Measurements from ENCODE around the gene B4GALT1.

B4GALT1 gene

GRCh38 chr9:33167084-33167971, at the start of gene B4GALT1:
B4GALT1 (minus strand) TSS chr9:33167336; CDS start chr9:33167169, 167 bp downstream.
- peak; percentile 98 for DNase-seq

GRCh38 chr9:33211695-33212393, 44.7 kb upstream of the B4GALT1 start:
- no peak for DNase-seq

GRCh38 chr9:33210006-33210715, 43.0 kb upstream of the B4GALT1 start:
- DNase-seq = no peak

- DNase-seq = no peak
Observed at GRCh38 chr9:33209394-33209793, 42.3 kb upstream of the B4GALT1 start.

- DNase-seq = peak; percentile 44
Observed at GRCh38 chr9:33202552-33203201, 35.5 kb upstream of the B4GALT1 start.

- no peak for DNase-seq
Observed at GRCh38 chr9:33202018-33202417, 34.9 kb upstream of the B4GALT1 start.

GRCh38 chr9:33198165-33198564, 31.0 kb upstream of the B4GALT1 start:
- no peak for DNase-seq

- DNase-seq = no peak
Observed at GRCh38 chr9:33197279-33198152, 30.4 kb upstream of the B4GALT1 start.

GRCh38 chr9:33196736-33197135, 29.6 kb upstream of the B4GALT1 start:
- no peak for DNase-seq

GRCh38 chr9:33193818-33194217, 26.7 kb upstream of the B4GALT1 start:
- no peak for DNase-seq

- DNase-seq = no peak
Observed at GRCh38 chr9:33192493-33193255, 25.5 kb upstream of the B4GALT1 start.

- no peak for DNase-seq
Observed at GRCh38 chr9:33190021-33190705, 23.0 kb upstream of the B4GALT1 start.

GRCh38 chr9:33189331-33189791, 22.2 kb upstream of the B4GALT1 start:
- no peak for DNase-seq

- DNase-seq = no peak
Observed at GRCh38 chr9:33188711-33189110, 21.6 kb upstream of the B4GALT1 start.

GRCh38 chr9:33187519-33188218, 20.5 kb upstream of the B4GALT1 start:
- DNase-seq = no peak

- DNase-seq = no peak
Observed at GRCh38 chr9:33186457-33187168, 19.5 kb upstream of the B4GALT1 start.

GRCh38 chr9:33185858-33186257, 18.7 kb upstream of the B4GALT1 start:
- DNase-seq = no peak

GRCh38 chr9:33185406-33185805, 18.3 kb upstream of the B4GALT1 start:
- no peak for DNase-seq

- no peak for DNase-seq
Observed at GRCh38 chr9:33184963-33185362, 17.8 kb upstream of the B4GALT1 start.
